NCI-H2227 treated with DMSO at 0.1 percent for 48 hours (cell line): Measurements from ENCODE around the gene RAB26.

Source experiments
- DNase-seq: peaks from one replicate; lab custom pipeline; 2025; lab: John Stamatoyannopoulos, UW

The RAB26 gene

GRCh38 chr16:2178321-2179106, 30.1 kb downstream of the RAB26 start:
- no peak for DNase-seq

GRCh38 chr16:2179107-2179501, 30.7 kb downstream of the RAB26 start:
- DNase-seq: no peak

GRCh38 chr16:2179576-2179975, 31.2 kb downstream of the RAB26 start:
- DNase-seq: no peak

GRCh38 chr16:2180461-2180860, 32.0 kb downstream of the RAB26 start:
- DNase-seq: no peak

GRCh38 chr16:2180962-2181923, 32.8 kb downstream of the RAB26 start:
- no peak for DNase-seq

- no peak for DNase-seq
These were observed 33.5 kb downstream of the RAB26 start for GRCh38 chr16:2181952-2182351.

- no peak for DNase-seq
These were observed 35.2 kb downstream of the RAB26 start for GRCh38 chr16:2183671-2184070.

- DNase-seq: no peak
These were observed 35.9 kb downstream of the RAB26 start for GRCh38 chr16:2184346-2184745.

GRCh38 chr16:2184962-2185361, 36.5 kb downstream of the RAB26 start:
- no peak for DNase-seq

- no peak for DNase-seq
These were observed 37.6 kb downstream of the RAB26 start for GRCh38 chr16:2186064-2186463.

- DNase-seq: no peak
These were observed 38.1 kb downstream of the RAB26 start for GRCh38 chr16:2186505-2186904.

GRCh38 chr16:2187212-2187611, 38.8 kb downstream of the RAB26 start:
- no peak for DNase-seq

GRCh38 chr16:2188395-2188794, 40.0 kb downstream of the RAB26 start:
- no peak for DNase-seq

- DNase-seq: no peak
These were observed 40.9 kb downstream of the RAB26 start for GRCh38 chr16:2189252-2189893.

- no peak for DNase-seq
These were observed 41.7 kb downstream of the RAB26 start for GRCh38 chr16:2190002-2190658.

GRCh38 chr16:2190659-2191445, 42.4 kb downstream of the RAB26 start:
- DNase-seq: no peak

- DNase-seq: no peak
These were observed 43.0 kb downstream of the RAB26 start for GRCh38 chr16:2191446-2191706.

- peak; percentile 56 for DNase-seq
These were observed 45.9 kb downstream of the RAB26 start for GRCh38 chr16:2194166-2194834.

- no peak for DNase-seq
These were observed 46.5 kb downstream of the RAB26 start for GRCh38 chr16:2194852-2195321.

GRCh38 chr16:2195322-2196161, 47.1 kb downstream of the RAB26 start:
- no peak for DNase-seq
